Brain pericyte (primary cell): ENCODE results near the gene SCYGR1.
"Not testable (repeated sequence)": the region's sequence is repeated elsewhere in the genome, so short reads cannot be mapped to it uniquely, and the experiment has no call there.

ENCODE experiments used
- DNase-seq: peaks from one replicate; pipeline ENCODE4 v3.0.0-alpha.2; 2012; ENCODE audit warnings: low read depth, low spot score

Gene SCYGR1

GRCh38 chr2:227402959-227403358 lies 15.2 kb upstream of the SCYGR1 start:
- no peak for DNase-seq

GRCh38 chr2:227402321-227402720 lies 14.6 kb upstream of the SCYGR1 start:
- no peak for DNase-seq

GRCh38 chr2:227401550-227401949 lies 13.8 kb upstream of the SCYGR1 start:
- DNase-seq: no peak

DNA sequence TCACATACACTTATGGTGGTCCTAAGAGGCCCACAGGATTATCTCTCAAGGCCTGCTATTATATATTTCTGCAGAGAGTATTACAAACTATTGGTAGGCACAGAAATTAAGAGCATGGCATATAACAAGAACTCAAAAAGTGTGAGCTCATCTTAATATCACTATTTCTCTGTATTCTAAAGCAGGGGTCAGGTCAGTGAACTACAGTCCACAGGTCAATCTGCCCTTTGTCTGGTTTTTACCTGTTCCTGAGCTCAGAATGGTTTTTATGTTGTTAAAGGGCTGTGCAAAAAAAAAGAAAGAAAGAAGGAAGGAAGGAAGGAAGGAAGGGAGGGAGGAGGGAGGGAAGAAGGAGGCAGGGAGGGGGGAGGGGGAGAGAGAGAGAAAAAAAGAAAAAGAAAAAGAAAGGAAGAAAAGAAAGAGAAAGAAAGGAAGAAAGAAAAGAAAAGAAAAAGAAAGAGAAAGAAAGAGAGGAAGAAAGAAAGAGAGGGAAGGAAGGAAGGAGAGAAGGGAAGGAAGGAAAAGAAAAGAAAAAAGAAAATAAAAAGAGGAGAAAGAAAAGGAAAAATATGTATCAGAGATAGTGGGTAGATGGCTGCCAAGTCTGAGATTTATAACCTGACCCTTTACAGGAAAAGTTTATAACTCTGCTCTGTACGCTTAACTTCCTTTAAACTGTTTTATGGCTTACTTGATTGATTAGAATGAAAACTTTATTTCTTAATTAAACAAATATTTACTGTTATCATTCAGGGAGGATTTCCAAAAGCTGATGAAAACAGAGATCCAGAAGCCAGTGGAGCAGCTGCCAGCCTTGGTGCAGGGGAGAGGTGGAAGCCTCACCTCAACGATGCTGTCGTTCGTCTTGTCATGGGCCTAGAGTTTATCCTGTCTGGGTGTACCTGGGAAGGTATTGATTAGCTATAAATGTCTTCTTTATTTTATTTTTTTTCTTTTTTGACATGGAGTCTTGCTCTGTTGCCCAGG lies 11.2 kb upstream of the SCYGR1 start:
- DNase-seq: no peak

DNA sequence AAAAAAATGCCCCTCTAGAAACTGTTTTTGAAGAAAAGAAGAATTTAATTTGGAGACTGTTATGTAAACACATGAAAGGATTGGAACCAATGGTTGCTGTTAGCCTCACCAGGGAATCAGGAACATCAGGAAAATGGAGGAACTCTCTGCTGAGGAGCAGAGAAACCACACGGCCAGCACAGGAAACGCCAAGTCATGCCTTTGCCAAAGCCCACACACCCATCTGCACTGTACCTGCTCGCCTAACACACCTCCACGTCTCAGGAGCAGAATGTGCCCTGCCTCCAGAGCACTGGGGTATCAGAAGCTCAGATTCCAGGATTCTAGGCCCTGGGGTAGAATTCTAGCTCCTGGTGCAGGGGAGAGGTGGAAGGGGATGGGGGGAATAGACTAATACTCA lies 9.8 kb upstream of the SCYGR1 start:
- DNase-seq: no peak

GRCh38 chr2:227395556-227395955 lies 7.8 kb upstream of the SCYGR1 start:
- DNase-seq: no peak

- DNase-seq: no peak
These were observed 6.7 kb upstream of the SCYGR1 start for GRCh38 chr2:227394401-227394800.

DNA sequence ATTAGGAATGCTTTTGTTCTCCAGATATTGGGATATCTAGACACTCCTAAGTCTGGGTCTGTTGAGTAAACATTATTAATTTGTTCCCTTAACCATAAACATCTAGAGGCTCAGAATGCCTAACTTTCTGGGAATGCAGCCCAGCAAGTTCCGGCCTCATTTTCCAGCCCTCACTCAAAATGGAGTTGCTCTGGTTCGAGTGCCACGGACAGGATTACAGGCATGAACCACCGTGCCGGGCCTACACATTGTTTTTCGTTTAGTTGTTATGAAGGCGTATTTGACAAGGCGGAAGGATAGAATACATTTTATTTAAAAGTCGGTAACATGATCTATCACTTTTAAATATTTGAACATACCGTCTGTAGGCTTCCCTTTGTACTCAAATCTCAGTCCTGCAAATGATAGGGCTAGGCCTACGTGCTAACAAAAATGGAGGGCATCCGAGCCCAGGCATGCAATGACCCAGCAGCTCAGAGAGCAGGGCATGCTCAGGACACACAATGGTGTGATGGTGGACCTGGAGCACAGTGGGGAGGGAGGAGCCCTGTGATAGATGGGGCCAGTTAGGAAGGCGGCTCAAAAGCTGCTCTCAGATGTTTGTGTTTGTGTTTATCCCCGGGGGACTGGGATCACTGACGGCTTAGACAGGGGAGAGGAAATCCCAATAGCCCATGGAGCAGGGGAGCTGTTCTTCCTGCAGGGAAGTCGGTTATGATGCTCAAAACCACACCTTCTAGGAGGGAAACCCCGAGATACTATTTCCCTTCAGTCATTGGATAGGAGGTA lies 2.9 kb upstream of the SCYGR1 start:
- no peak for DNase-seq

DNA sequence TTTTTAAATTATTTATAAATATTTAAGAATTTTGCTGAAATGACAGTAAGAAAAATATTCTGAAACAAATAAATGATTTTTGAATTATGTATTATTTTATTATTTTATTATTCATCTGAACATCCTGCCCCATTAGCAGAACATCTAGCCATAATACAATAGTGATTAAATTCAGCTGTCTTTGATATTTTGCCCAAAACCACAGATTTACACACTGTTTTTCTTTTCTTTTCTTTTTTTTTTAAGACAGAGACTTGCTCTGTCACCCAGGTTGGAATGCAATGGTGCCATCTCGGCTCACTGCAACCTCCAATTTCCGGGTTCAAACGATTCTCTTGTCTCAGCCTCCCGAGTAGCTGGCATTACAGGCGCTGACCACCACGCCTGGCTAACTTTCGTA lies 1.9 kb upstream of the SCYGR1 start:
- no peak for DNase-seq

DNA sequence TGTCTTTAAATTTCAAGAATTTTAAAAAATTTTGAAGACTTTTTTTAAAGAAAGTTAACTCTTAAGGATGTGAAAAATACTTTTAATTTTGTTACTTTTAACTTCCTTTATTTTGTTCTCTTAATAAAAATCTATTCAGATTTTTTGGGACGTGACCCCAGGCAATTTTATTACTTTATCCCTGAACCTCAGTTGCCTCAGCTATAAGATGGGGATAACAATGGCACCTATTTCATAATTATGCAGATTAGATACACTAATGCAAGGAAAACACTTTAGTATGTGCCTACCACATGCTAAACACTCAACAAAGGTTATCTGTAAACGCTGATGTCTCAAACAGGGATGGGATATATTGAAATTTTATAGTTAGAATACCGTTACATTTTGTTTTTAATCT lies 1.5 kb upstream of the SCYGR1 start:
- DNase-seq: no peak

GRCh38 chr2:227388537-227389011 lies 825 bp upstream of the SCYGR1 start:
- DNase-seq: no peak

DNA sequence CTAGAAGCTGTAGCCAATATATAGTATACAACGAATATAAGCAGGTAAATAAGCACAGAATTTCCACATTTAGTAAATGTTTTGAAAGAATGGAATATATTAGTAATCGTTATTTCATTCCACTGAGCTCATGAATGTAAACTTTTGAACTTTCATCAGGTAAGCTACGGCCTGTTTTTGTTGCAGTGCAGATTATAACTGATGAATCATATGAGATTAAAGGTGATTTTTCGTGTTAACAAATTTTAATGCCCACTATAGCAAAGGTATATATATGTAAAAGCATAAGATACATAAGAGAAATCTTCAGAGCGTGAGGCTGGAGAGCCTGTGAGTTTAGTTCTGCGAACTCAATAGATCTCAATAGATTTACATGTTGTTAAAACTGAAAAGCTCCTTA lies 1.1 kb downstream of the SCYGR1 start:
- DNase-seq: no peak

DNA sequence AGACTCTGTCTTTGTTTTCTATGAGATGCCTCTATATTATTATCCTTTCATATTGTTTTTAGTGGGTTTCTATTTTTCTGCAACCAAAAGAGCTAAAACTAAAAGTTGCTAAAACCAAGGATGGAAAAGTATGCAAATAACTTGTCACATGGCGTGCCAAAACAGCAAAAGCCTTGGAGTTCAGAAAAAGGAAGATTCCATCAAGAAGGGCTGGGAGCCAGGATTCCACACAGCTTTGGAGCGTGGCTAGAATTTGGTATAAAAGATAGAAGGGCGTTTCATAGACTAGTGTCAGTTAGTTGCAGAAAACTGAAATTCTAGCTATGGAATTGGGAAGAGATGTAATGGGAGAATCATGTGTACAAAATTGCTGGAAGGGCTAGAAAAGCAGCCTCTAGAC lies 4.1 kb downstream of the SCYGR1 start:
- DNase-seq: no peak

GRCh38 chr2:227382241-227382835 lies 5.4 kb downstream of the SCYGR1 start:
- DNase-seq: not testable (repeated sequence)

DNA sequence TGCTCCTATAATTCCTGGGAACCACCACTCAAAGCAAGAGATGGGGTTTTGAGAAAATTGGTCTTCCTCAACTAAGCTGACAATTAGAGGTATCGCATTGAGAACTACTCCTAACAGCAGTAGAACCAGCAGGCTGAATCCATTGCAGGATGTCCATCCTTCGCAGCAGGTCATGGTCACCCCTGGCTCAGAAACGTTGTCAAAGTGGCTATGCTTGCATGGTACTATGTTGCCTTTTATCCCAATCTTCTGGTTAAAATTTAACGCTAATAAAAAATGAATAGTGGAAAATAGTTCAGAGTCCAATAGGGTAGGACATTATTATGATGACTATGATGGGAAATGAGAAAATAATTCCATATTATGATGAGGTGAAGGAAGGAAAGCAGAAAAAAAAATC lies 8.7 kb downstream of the SCYGR1 start, which contains the start of gene TM4SF20:
Gene TM4SF20 (minus strand): TSS at position 212 of the 400 bp plus-strand sequence. CDS start 38 bp downstream, at position 174.
- DNase-seq: no peak

DNA sequence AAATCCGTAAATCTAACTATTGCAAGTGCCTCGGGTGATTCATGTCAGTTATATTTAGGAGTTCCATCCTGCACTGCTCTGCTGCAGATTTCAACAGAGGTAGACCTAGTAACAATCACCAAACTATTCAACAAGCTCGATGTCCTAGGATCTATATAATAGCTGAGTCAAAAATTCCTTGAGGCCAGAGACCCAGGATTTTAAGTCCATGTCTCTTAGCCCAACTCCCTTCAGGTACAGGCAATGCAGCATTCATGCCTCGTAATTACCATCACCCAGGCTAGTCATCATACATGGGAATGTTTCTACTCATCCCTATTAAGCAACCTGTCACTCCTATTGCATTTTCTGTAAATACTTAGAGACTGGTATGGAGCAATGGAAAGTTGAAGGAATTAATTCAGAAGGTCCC lies 9.4 kb downstream of the SCYGR1 start:
- DNase-seq: no peak

DNA sequence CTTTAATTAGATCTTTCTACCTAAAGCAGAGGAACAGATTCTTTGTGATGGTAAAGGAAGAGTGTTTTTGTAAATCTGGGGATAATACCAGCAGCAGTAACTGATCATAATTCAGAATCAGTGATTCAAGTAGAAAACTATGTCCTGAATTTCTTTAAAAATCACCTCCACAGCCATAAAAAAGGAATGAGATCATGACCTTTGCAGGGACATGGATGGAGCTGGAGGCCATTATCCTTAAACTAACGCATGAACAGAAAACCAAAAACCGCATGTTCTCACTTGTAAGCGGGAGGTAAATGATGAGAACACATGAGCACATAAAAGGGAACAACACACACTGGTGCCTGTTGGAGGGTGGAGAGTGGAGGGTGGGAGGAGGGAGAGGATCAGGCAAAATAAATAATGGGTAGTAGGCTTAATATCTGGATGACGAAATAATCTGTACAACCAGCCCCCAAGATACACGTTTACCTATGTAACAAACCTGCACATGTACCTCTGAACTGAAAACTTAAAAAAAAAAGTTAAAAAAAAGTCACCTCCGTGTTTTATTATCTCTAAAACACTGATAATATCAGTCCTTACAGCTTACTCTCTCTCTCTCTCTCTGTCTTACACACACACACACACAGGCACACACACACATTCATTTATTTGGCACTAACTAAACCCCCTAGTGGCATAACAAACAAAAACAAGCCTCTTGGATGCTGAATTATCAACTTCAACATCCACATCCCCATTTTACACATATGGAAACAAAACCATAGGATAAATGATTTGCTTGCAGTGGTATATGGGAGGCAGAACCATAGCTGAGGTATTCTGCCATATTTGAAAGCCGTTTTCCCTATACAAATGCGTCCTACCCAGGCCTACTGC lies 10.0 kb downstream of the SCYGR1 start:
- DNase-seq: no peak

- no peak for DNase-seq
These were observed 10.9 kb downstream of the SCYGR1 start for GRCh38 chr2:227376656-227377396.

DNA sequence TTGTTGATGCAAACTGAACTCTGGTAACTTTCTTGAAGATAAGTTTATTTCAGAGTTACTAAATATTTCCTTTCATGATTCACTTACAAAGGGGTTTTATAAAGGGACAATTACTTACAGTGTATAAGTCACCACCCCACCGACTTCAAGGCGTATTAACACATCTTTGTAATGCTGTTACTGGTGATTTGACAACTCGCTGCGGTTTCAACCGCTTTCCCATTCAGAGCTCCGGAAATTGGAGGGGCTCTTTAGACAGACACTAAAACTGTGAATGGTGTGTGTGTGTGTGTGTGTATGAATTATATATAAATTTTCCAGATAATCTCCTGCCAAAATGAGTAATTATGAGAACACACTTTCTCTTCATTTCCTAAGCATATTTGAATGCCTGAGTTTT lies 13.6 kb downstream of the SCYGR1 start:
- no peak for DNase-seq

GRCh38 chr2:227373389-227373788 lies 14.4 kb downstream of the SCYGR1 start:
- no peak for DNase-seq
